Stimulated activated naive CD8-positive, alpha-beta T cell treated with anti-CD3 and anti-CD28 coated beads, Interleukin-15, amount 100 ng/mL, for 72 hours (primary cell): ENCODE data around the gene PFKL.
"Not testable (repeated sequence)": the region's sequence is repeated elsewhere in the genome, so short reads cannot be mapped to it uniquely, and the experiment has no call there.

Source experiments
- ATAC-seq: fragments of 150-1000 bp; cut with Tn5 transposase; 2 replicates; pipeline ENCODE4 v1.10.0; 2021; ENCODE audit warnings: mild to moderate bottlenecking, moderate library complexity
- DNase-seq, 2 donors: peaks; one replicate each; pipeline ENCODE4 v3.0.0; 2021 to 2022
- H3K27ac Mint-ChIP-seq, 2 donors: one replicate each; pipeline ENCODE4 v1.8.0; 2022; ENCODE audit warnings: mild to moderate bottlenecking in 2 of 2, mixed read lengths in 2 of 2, moderate library complexity in 2 of 2
- H3K27me3 Mint-ChIP-seq: one replicate; pipeline ENCODE4 v1.8.0; 2022; ENCODE audit warnings: mixed read lengths
- H3K4me1 Mint-ChIP-seq: one replicate; pipeline ENCODE4 v1.8.0; 2022; ENCODE audit warnings: mild to moderate bottlenecking, mixed read lengths
- H3K4me3 Mint-ChIP-seq, 2 donors: one replicate each; pipeline ENCODE4 v1.8.0; 2022; ENCODE audit warnings: mild to moderate bottlenecking in 2 of 2, mixed read lengths in 2 of 2, moderate library complexity in 1 of 2
- H3K9me3 Mint-ChIP-seq, 2 donors: one replicate each; pipeline ENCODE4 v1.8.0; 2022; ENCODE audit warnings: mixed read lengths in 2 of 2

Gene PFKL

GRCh38 chr21:44333509-44334328 lies 33.9 kb downstream of the PFKL start:
- no peaks in the 10 kb centered on the region for H3K27me3 Mint-ChIP-seq
- no peaks in the 10 kb centered on the region for H3K9me3 Mint-ChIP-seq
- DNase-seq (no peak), ATAC-seq (no peak)
- H3K4me1 Mint-ChIP-seq = peaks cover 12% of the 10 kb centered on the region
- H3K27ac Mint-ChIP-seq = no peak overlapping the region
- H3K4me3 Mint-ChIP-seq = no peak overlapping the region

DNA sequence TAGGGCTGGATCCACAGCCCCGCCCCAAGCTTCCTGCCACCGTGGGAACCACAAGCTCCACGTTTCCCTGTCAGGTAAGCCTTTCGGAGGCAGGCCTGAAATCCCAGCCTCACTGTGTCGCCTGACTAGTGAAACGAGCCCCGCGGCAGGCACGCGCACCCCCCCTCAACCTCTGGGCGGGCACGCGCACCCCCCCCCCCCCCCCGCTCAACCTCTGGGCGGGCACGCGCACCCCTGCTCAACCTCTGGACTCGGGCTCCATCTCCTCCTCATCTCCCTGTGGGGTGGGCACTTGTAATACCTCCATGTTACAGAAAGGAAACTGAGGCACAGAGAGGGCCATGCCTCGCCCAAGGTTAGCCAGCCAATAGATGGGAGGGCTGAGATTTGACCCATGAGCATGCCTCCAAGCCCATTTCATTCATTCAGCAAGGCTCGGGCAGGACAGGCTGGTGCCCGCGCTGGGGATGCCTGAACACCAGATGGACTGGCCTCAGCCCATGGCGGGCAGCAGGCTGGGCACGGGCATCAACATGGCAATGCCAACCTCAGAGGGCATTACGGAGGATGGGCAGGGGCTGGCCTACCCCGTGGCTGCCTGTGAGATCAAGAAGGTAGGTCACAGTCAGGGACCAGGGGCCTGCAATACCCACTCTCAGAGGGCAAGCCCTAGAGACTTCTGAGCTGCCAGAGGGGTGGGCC lies 34.6 kb downstream of the PFKL start:
- peaks cover 12% of the 10 kb centered on the region for H3K4me1 Mint-ChIP-seq
- no peak overlapping the region for H3K27ac Mint-ChIP-seq

GRCh38 chr21:44335266-44336059 lies 35.6 kb downstream of the PFKL start:
- Mint-ChIP-seq H3K27ac (no peak overlapping the region), H3K4me1 (peaks cover 17% of the 10 kb centered on the region), H3K4me3 (no peak overlapping the region), H3K27me3 (no peaks in the 10 kb centered on the region), H3K9me3 (no peaks in the 10 kb centered on the region)
- ATAC-seq = no peak
- no peak for DNase-seq

More for the DNA sequence above, 34.6 kb downstream of the PFKL start:
- Mint-ChIP-seq H3K4me3 (no peak overlapping the region), H3K27me3 (no peaks in the 10 kb centered on the region), H3K9me3 (no peaks in the 10 kb centered on the region)
- DNase-seq = no peak
- no peak for ATAC-seq

DNA sequence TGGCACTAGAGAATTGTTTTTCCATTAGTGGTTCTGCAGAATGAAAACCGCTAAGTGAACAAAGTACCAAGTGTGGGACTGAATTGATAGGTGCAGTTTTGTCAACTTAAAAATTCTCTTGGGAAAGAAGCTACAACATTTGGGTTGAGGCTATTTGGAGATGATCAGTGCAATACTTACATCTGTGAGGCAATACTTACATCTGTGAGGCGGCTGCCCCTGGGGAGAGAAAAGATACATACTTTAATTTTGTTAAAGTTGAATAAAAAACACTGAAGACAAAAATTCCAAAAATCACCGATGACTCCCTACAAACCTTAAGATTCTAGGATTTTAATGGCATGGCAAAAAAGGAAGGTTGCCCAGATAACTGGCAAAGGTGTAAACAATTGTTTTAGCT lies 37.6 kb downstream of the PFKL start:
- Mint-ChIP-seq H3K4me3 (no peak overlapping the region), H3K27me3 (no peaks in the 10 kb centered on the region), H3K27ac (peak overlapping the region in 1 of 2 donors; percentile 48), H3K4me1 (peaks cover 20% of the 10 kb centered on the region), H3K9me3 (no peaks in the 10 kb centered on the region)
- DNase-seq (no peak), ATAC-seq (no peak)

- Mint-ChIP-seq H3K27me3 (no peaks in the 10 kb centered on the region), H3K4me1 (peaks cover 20% of the 10 kb centered on the region), H3K9me3 (no peaks in the 10 kb centered on the region), H3K4me3 (peak overlapping the region in 1 of 2 donors; percentile 44), H3K27ac (peak overlapping the region; percentile 48 to 92)
- peak; percentile 2 for ATAC-seq
- DNase-seq = no peak
Measured at GRCh38 chr21:44337941-44338895, 38.4 kb downstream of the PFKL start.

DNA sequence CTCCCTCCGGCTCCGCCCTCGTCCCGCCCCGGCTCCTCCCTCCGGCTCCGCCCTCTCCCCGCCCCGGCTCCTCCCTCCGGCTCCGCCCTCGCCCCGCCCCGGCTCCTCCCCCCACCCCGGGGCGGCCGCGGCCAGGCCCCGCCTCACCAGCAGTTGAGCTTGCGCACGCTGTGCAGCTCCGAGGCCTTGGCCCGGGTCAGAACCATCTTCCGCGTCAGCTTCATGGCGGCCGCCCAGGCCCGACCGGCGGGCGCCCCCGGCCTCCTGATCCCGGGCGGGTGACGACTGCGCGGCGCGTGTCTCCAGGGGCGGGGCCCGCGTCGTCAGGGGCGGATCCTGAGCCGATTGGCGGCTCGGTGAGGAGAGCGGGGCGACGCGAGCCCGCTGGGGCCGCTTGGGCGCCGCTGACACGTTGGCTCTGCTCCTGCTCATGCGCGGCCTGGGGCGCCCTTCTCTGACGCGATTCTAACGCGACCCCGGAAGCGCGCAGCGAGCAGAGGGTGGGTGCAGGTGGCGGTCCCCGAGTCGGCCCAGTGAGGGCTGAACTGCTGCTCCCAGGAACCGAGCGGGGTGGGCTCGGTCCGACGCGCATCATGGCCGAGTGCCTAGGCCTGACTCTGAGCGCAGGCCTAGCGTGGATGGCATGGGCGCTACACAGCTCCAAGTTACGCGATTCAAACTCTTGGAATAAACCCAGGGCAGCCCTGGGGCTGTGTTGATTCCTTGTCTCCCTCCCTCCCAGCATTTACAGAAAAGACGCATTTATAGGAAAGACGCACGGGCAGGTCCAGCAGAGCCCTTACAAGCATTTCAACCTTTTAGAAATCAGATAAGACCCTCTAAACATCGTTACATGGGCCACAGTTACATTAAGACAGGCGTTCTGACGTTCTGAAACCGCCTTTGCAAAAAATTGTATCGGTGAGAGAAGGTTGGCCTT lies 39.4 kb downstream of the PFKL start, which contains the start of gene CFAP410:
Gene CFAP410 (minus strand): TSS at position 420 of the 940 bp plus-strand sequence. CDS start 196 bp downstream, at position 224.
- H3K4me3 Mint-ChIP-seq = peak within 1 kb of the TSS; percentile 98 to 99
- no peaks in the 10 kb centered on the region for H3K9me3 Mint-ChIP-seq
- DNase-seq (peak; percentile 96), ATAC-seq (peak; percentile 95)
- H3K27me3 Mint-ChIP-seq = no peaks in the 10 kb centered on the region
- peak within 1 kb of the TSS; percentile 98 for H3K27ac Mint-ChIP-seq
- H3K4me1 Mint-ChIP-seq = peaks cover 20% of the 10 kb centered on the region

DNA sequence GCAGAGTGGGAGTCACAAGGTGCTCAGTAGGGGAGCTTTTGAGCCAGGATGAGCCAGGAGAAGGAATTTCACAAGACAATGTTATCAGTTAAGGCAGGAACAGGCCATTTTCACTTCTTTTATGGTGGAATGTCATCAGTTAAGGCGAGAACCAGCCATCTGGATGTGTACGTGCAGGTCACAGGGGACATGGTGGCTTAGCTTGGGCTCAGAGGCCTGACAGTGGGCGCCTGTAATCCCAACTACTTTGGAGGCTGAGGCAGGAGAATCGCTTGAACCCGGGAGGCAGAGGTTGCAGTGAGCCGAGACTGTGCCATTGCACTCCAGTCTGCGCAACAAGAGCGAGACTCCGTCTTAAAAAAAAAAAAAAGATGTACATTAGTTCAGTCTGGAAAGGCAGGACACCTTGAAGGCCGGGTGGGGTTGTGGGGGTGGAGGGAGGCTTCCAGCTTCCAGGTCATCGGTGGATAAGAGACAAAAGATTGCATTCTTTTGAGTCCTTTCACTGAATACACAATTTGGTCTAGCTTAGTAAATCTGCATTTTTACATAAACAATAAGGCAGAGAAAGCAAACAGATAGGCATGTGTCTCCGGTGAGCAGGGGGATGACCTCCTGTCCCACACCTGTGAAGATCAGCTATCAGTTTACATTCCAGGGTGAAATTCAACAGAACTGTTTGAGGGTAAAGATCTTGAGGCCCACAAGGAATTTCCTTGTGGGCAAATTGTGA lies 42.0 kb downstream of the PFKL start:
- not testable (repeated sequence) for H3K27ac Mint-ChIP-seq, DNase-seq, H3K27me3 Mint-ChIP-seq, H3K9me3 Mint-ChIP-seq, H3K4me3 Mint-ChIP-seq, ATAC-seq
- H3K4me1 Mint-ChIP-seq = peaks cover 25% of the 10 kb centered on the region

DNA sequence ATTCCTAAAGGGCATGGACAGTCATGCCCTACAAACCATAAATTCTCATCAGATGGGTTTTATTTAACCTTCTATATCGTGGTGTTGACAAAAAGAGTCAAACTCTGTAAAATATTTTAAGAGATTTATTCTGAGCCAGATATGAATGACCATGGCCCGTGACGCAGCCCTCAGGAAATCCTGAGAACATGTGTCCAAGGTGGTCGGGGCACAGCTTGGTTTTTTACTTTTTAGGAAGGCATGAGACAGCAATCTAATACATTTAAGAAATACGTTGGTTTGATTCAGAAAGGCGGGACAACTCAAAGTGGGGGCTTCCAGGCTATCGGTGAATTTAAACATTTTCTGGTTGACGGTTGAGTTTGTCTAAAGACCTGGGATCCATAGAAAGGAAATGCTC lies 43.1 kb downstream of the PFKL start:
- H3K9me3 Mint-ChIP-seq, DNase-seq, H3K4me3 Mint-ChIP-seq, ATAC-seq, H3K27me3 Mint-ChIP-seq, H3K27ac Mint-ChIP-seq: not testable (repeated sequence)
- H3K4me1 Mint-ChIP-seq = peaks cover 23% of the 10 kb centered on the region

GRCh38 chr21:44344541-44345183 lies 44.8 kb downstream of the PFKL start:
- ATAC-seq (peak; percentile 31), DNase-seq (no peak)
- Mint-ChIP-seq H3K27me3 (peaks cover 16% of the 10 kb centered on the region), H3K4me1 (peaks cover 25% of the 10 kb centered on the region), H3K4me3 (no peak overlapping the region), H3K27ac (no peak overlapping the region), H3K9me3 (no peaks in the 10 kb centered on the region)

DNA sequence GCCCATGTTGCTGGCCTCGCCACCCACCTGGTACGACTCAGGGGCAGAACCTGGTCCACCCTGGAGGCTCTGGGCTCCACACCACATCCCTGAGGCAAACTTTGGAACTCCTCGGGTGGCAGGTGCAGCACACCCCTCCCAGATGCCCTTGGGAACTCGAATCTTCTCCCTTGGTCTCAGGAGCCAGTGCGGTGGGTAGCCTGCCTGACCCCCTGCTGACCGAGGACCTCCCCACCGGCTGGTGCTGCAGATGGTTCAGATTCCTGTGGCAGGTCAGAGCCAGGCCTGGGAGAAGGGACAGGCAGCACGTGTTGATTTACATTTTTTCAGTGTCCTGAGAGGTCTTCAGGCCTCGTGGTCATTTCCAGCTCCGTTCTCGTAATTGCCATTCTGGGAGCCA lies 45.6 kb downstream of the PFKL start:
- DNase-seq = no peak
- Mint-ChIP-seq H3K9me3 (no peaks in the 10 kb centered on the region), H3K27me3 (peaks cover 19% of the 10 kb centered on the region), H3K4me1 (peaks cover 20% of the 10 kb centered on the region), H3K27ac (no peak overlapping the region), H3K4me3 (no peak overlapping the region)
- ATAC-seq = no peak

DNA sequence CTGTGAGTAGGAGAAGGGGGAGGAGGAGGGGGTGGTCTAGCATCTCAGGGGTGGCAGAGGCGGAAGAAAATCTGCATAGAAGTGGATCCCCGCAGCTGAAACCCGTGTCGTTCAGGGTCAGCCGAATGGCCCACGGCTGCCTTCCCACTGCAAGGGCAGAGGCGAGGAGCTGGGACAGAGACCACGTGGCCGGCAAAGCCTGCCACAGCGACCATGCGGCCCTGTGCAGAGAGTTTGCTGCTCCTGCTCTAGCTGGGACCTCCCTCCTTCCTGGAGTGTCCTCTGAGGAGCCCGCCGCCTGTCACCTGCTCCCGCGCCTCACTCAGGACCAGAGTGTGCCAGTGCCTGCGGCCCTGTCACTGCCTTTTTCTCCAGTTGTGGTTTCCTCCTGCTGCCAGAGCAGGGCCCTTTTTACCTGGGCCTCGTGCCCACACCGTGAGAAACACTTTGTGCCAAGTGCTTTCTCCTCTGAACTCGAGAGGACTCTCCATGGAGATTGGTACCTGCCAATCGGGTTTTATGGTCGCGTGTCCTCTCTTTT lies 48.1 kb downstream of the PFKL start:
- ATAC-seq = no peak

DNA sequence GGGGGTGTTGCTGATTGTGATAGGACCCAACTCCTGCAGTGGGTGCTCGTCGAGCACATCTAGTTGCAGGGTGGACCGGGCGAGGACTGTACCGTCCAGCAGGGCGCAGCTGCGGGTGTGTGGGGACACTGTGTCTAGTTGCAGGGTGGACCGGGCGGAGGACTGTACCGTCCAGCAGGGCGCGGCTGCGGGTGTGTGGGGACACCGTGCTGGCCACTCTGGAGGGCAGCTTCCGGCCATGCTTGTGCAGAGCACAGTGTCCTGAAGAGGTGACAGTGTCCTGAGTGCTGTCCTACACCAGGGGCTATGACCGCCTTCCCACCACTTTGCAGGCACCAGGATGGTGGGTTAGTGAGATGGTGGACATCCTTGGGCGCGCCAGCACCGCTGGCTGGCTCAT lies 49.0 kb downstream of the PFKL start:
- H3K9me3 Mint-ChIP-seq = no peaks in the 10 kb centered on the region
- DNase-seq = no peak
- ATAC-seq = no peak
- no peak overlapping the region for H3K27ac Mint-ChIP-seq
- H3K27me3 Mint-ChIP-seq = peaks cover 36% of the 10 kb centered on the region
- H3K4me3 Mint-ChIP-seq = no peak overlapping the region
- H3K4me1 Mint-ChIP-seq = peaks cover 40% of the 10 kb centered on the region

More for the DNA sequence above, 48.1 kb downstream of the PFKL start:
- peaks cover 31% of the 10 kb centered on the region for H3K4me1 Mint-ChIP-seq
- no peak overlapping the region for H3K4me3 Mint-ChIP-seq
- peaks cover 36% of the 10 kb centered on the region for H3K27me3 Mint-ChIP-seq
- no peak for DNase-seq
- no peak overlapping the region for H3K27ac Mint-ChIP-seq
- H3K9me3 Mint-ChIP-seq = no peaks in the 10 kb centered on the region

GRCh38 chr21:44349416-44349846 lies 49.6 kb downstream of the PFKL start:
- Mint-ChIP-seq H3K27me3 (peaks cover 36% of the 10 kb centered on the region), H3K9me3 (no peaks in the 10 kb centered on the region), H3K4me1 (peaks cover 45% of the 10 kb centered on the region), H3K27ac (no peak overlapping the region), H3K4me3 (no peak overlapping the region)
- DNase-seq (no peak), ATAC-seq (no peak)
